K562 (cell line): ENCODE measurements around the gene ATOH8. TPM values are rescaled to one million over a fixed set of nuclear protein-coding genes. Genes with fewer than 3 reads are reported as not detected.

Experiments used
- EP300 ChIP-seq: IDR thresholded peaks from 2 replicates; pipeline ENCODE4 v1.6.1; 2012; ENCODE audit warnings: low read length, improper control_type of control experiment
- GATAD2B ChIP-seq: fragments of 450-650 bp; IDR thresholded peaks from 2 replicates; pipeline ENCODE4 v1.6.1; 2017; ENCODE audit warnings: mild to moderate bottlenecking, borderline replicate concordance
- RAD21 ChIP-seq, 2 experiments: fragments of 250-450 bp in 1 of 2; fragments of 450-650 bp in 1 of 2; sonication (Bioruptor Pico) in 1 of 2; formaldehyde crosslinking in 1 of 2; IDR thresholded peaks in 1 of 2; conservative IDR thresholded peaks in 1 of 2; 2 replicates each; pipeline versions ENCODE4 v1.4.0 to v1.8.0; 2020 to 2022; ENCODE audit warnings: mild to moderate bottlenecking in 2 of 2, moderate library complexity in 1 of 2
- RB1 ChIP-seq: fragments of 450-650 bp; IDR thresholded peaks from 2 replicates; pipeline ENCODE4 v1.6.1; 2017; ENCODE audit warnings: low read depth, mild to moderate bottlenecking
- RNF2 ChIP-seq: sonication (generic); IDR thresholded peaks from 2 replicates; pipeline ENCODE4 v1.6.1; 2016
- ZEB2 ChIP-seq: fragments of 450-650 bp; IDR thresholded peaks from 2 replicates; pipeline ENCODE4 v1.6.1; 2016
- ZNF830 ChIP-seq: fragments of 250-450 bp; sonication (Bioruptor Pico); IDR thresholded peaks from 2 replicates; pipeline ENCODE4 v1.5.0; 2021; ENCODE audit warnings: mild to moderate bottlenecking
- polyA plus RNA-seq, 8 experiments: library from polyadenylated mRNA; depleted of rRNA in 4 of 8; stranded (reverse) in 5 of 8; unstranded in 3 of 8; fragments of >200 nt; fragmentation: Nextera tagmentation in 2 of 8; fragmentation: Illumina TruSeq in 1 of 8; extraction: Ambion mirVana in 2 of 8; extraction: Trizol in 1 of 8; gene quantifications; 2 replicates each; pipeline versions ENCODE4 v1.2.1 to v1.2.3, GENCODE V29; 2011 to 2014; ENCODE audit warnings: inconsistent platforms in 1 of 8, missing spikeins in 1 of 8
- total RNA-seq, 7 experiments: library from RNA; depleted of rRNA in 6 of 7; stranded (reverse); fragments of >200 nt in 6 of 7; fragmentation: Illumina TruSeq in 2 of 7; extraction: Trizol in 2 of 7; gene quantifications; 2 replicates each; pipeline versions ENCODE4 v1.2.1 to v1.2.3, GENCODE V29; 2011 to 2021; ENCODE audit warnings: low replicate concordance in 1 of 7
- TF ChIP-seq, protein P1 (sequence below), 2 experiments: fragments of 450-650 bp; IDR thresholded peaks; 2 replicates each; pipeline ENCODE4 v1.6.1; 2016; ENCODE audit warnings: mild to moderate bottlenecking in 2 of 2, borderline replicate concordance in 1 of 2, low read depth in 1 of 2, moderate library complexity in 1 of 2
- TF ChIP-seq, protein P2 (sequence below): fragments of 450-650 bp; formaldehyde crosslinking; IDR thresholded peaks from 2 replicates; pipeline ENCODE4 v1.4.0; 2020; ENCODE audit warnings: mild to moderate bottlenecking, moderate library complexity

Gene ATOH8
- total and polyA plus RNA-seq, 9 of the 15 experiments (the other 6 are each of a cell fraction or from before 2014, with no cell fraction given) = not detected

DNA sequence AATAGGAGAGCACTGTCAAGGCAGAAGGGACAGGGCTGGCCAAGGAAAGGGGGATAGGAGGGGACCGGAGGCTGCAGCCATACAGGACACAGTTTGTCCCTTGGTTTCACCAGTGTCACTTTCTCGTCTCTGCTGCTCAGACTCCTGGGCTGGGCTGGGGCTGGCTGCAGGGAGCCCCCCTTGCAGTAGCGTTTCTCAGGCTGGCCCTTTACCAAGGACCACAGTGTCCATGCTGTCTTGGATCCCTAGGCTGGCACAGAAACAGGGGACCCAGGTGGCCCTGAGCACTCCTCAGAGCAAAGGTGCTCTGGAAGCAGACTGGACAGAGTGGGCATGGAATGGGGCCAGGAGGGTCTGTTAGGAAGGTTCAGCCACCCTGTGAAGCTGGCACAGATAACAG, 34.8 kb downstream of the ATOH8 start (continued):
- TF ChIP-seq, protein P1, sequence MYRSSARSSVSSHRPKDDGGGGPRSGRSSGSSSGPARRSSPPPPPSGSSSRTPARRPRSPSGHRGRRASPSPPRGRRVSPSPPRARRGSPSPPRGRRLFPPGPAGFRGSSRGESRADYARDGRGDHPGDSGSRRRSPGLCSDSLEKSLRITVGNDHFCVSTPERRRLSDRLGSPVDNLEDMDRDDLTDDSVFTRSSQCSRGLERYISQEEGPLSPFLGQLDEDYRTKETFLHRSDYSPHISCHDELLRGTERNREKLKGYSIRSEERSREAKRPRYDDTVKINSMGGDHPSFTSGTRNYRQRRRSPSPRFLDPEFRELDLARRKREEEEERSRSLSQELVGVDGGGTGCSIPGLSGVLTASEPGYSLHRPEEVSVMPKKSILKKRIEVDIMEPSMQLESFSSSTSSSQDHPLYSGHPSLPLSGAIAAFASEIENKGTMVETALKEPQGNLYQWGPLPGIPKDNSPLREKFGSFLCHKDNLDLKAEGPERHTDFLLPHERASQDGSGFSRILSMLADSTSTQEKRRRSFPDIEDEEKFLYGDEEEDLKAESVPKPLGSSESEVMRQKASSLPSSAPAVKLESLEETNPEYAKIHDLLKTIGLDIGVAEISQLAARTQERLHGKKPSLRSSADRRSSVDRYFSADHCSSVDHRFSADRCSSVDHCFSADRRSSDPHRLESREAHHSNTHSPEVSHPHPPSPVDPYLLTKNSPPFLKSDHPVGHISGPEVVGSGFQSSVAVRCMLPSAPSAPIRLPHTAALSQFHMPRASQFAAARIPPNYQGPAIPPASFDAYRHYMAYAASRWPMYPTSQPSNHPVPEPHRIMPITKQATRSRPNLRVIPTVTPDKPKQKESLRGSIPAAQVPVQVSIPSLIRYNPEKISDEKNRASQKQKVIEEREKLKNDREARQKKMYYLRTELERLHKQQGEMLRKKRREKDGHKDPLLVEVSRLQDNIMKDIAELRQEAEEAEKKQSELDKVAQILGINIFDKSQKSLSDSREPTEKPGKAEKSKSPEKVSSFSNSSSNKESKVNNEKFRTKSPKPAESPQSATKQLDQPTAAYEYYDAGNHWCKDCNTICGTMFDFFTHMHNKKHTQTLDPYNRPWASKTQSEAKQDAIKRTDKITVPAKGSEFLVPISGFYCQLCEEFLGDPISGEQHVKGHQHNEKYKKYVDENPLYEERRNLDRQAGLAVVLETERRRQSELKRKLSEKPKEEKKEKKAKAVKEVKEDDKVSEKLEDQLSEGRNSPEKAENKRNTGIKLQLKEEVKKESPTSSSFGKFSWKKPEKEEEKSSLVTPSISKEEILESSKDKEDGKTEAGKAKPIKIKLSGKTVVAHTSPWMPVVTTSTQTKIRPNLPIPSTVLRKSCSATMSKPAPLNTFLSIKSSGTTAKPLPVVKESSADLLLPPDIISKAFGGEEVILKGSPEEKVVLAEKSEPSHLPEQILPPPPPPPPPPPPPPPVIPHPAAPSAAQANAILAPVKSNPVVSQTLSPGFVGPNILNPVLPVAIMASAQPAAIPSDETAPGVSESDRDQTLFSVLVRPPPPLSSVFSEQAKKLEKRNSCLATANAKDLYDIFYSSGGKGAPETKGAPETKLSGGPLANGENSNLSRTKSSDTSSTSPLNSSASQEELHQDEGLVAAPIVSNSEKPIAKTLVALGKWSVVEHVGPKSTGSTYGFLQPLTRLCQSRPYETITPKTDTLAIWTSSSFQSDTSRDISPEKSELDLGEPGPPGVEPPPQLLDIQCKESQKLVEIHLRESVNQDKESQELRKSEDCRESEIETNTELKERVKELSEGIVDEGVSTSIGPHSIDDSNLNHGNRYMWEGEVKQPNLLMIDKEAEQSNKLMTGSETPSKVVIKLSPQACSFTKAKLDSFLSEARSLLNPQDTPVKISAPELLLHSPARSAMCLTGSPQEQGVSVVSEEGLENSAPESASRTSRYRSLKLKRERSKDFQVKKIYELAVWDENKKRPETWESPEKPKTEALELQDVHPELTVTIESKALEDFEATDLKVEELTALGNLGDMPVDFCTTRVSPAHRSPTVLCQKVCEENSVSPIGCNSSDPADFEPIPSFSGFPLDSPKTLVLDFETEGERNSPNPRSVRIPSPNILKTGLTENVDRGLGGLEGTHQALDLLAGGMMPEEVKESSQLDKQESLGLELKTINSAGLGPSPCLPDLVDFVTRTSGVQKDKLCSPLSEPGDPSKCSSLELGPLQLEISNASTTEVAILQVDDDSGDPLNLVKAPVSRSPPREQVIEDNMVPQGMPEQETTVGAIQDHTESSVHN (IDR thresholded peaks at IDR 0.05; ENCODE audit: borderline replicate concordance in 1 of 2, low read depth in 1 of 2) = no peak
- TF ChIP-seq RNF2 = no peak
- TF ChIP-seq ZNF830 = no peak
- no peak for TF ChIP-seq EP300
- no peak for TF ChIP-seq ZEB2
- TF ChIP-seq, protein P2, sequence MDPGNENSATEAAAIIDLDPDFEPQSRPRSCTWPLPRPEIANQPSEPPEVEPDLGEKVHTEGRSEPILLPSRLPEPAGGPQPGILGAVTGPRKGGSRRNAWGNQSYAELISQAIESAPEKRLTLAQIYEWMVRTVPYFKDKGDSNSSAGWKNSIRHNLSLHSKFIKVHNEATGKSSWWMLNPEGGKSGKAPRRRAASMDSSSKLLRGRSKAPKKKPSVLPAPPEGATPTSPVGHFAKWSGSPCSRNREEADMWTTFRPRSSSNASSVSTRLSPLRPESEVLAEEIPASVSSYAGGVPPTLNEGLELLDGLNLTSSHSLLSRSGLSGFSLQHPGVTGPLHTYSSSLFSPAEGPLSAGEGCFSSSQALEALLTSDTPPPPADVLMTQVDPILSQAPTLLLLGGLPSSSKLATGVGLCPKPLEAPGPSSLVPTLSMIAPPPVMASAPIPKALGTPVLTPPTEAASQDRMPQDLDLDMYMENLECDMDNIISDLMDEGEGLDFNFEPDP (CRISPR knock-in tag) = no peak
- no peak for TF ChIP-seq RAD21 (CRISPR knock-in tag; conservative IDR thresholded peaks at IDR 0.05 in 1 of 2, IDR thresholded peaks at IDR 0.05 in 1 of 2)
- no peak for TF ChIP-seq GATAD2B
- TF ChIP-seq RB1 = no peak
